Endothelial cell of umbilical vein (primary cell): ENCODE results near the gene A3GALT2. TPM values are rescaled to one million over a fixed set of nuclear protein-coding genes. Genes with fewer than 3 reads are reported as not detected.

Experiments
- BruUV-seq: library from RNA; stranded (reverse); fragments of 400-500 nt; replicated peaks from 2 replicates; lab custom pipeline; 2021; lab: Mats Ljungman, UMichigan
- CTCF ChIA-PET: fragments of 300-600, 350-600 bp; sonication (Branson Sonifier 250); formaldehyde crosslinking; loops from one replicate; lab custom pipeline; 2021; ENCODE audit warnings: antibody characterized with exemption, inconsistent platforms; lab: Charles Lee
- POLR2A ChIA-PET: fragments of 300-600, 350-600 bp; sonication (Branson Sonifier 250); formaldehyde crosslinking; loops from one replicate; lab custom pipeline; 2021; ENCODE audit warnings: antibody characterized with exemption, inconsistent platforms; lab: Charles Lee
- DNase-seq: peaks from one replicate; pipeline ENCODE4 v3.0.0-alpha.2; 2011; ENCODE audit warnings: low read depth, low spot score
- FAIRE-seq: peaks from 2 replicates; lab custom pipeline; 2011; peaks lifted over from hg19 to GRCh38; lab: Jason Lieb, UNC
- H2AFZ ChIP-seq: 2 replicates; pipeline ENCODE4 v1.6.0; 2012; ENCODE audit warnings: low read depth, low read length, control low read depth, inconsistent platforms
- H3K27ac ChIP-seq: 2 replicates; pipeline ENCODE4 v1.5.1; 2011; ENCODE audit warnings: low read depth, mild to moderate bottlenecking, control low read depth, low read length, moderate library complexity; ENCODE audit not compliant: insufficient read depth
- H3K27me3 ChIP-seq, 2 experiments: 2 replicates each; pipeline versions ENCODE4 v1.6.0 to v1.6.1; 2011; ENCODE audit warnings: low read length in 2 of 2, mixed read lengths in 1 of 2; ENCODE audit not compliant: control insufficient read depth in 2 of 2, insufficient read depth in 2 of 2
- H3K36me3 ChIP-seq, 2 experiments: 2 replicates in 1 of 2; 3 replicates in 1 of 2; pipeline ENCODE4 v1.5.1; 2011; ENCODE audit warnings: low read length in 2 of 2, mild to moderate bottlenecking in 1 of 2, moderate library complexity in 1 of 2; ENCODE audit not compliant: control insufficient read depth in 2 of 2, insufficient read depth in 2 of 2; ENCODE audit errors: extremely low read depth in 1 of 2
- H3K4me1 ChIP-seq: 3 replicates; pipeline ENCODE4 v1.5.1; 2011; ENCODE audit warnings: mild to moderate bottlenecking, low read length; ENCODE audit not compliant: control insufficient read depth, insufficient read depth; ENCODE audit errors: extremely low read depth
- H3K4me2 ChIP-seq: 2 replicates; pipeline ENCODE4 v1.6.1; 2011; ENCODE audit warnings: low read length, control low read depth, mixed read lengths; ENCODE audit not compliant: insufficient read depth
- H3K4me3 ChIP-seq, 3 experiments: fragments of 200-600 bp in 1 of 3; sonication (generic), shearing (Covaris generic) in 1 of 3; replicated peaks in 1 of 3; 2 replicates each; pipeline ENCODE4 v1.5.1; 2011 to 2016; ENCODE audit warnings: control low read depth in 3 of 3, low read length in 3 of 3, mild to moderate bottlenecking in 2 of 3, inconsistent platforms in 1 of 3, low read depth in 1 of 3, moderate library complexity in 1 of 3; ENCODE audit not compliant: insufficient read depth in 1 of 3
- H3K79me2 ChIP-seq: 2 replicates; pipeline ENCODE4 v1.6.0; 2012; ENCODE audit warnings: low read length, inconsistent platforms; ENCODE audit not compliant: control insufficient read depth, insufficient read depth
- H3K9ac ChIP-seq: replicated peaks from 2 replicates; pipeline ENCODE3; 2011; ENCODE audit warnings: low read length, control low read depth; ENCODE audit not compliant: insufficient read depth; ENCODE audit errors: extremely low read depth
- H3K9me1 ChIP-seq: replicated peaks from 3 replicates; pipeline ENCODE4 v1.6.0; 2011; ENCODE audit warnings: mild to moderate bottlenecking, low read length; ENCODE audit not compliant: control insufficient read depth, insufficient read depth; ENCODE audit errors: extremely low read depth
- H3K9me3 ChIP-seq: replicated peaks from 2 replicates; pipeline ENCODE4 v1.5.1; 2012; ENCODE audit warnings: low read length, inconsistent platforms; ENCODE audit not compliant: control insufficient read depth, insufficient read depth
- H4K20me1 ChIP-seq: replicated peaks from 2 replicates; pipeline ENCODE3; 2011; ENCODE audit warnings: mild to moderate bottlenecking, low read length; ENCODE audit not compliant: control insufficient read depth, insufficient read depth; ENCODE audit errors: extremely low read depth
- CTCF ChIP-seq, 2 donors: IDR thresholded peaks; 1 replicate in 1 of 2; 2 replicates in 1 of 2; pipeline ENCODE4 v1.5.1; 2011; ENCODE audit warnings: low read length in 2 of 2, mild to moderate bottlenecking in 2 of 2, moderate library complexity in 2 of 2, control low read depth in 1 of 2, inconsistent platforms in 1 of 2, low read depth in 1 of 2; ENCODE audit not compliant: insufficient read depth in 1 of 2; ENCODE audit errors: extremely low read depth in 1 of 2
- EZH2 ChIP-seq: IDR thresholded peaks from 2 replicates; pipeline ENCODE4 v1.6.1; 2012; ENCODE audit warnings: borderline replicate concordance, low read depth, mild to moderate bottlenecking, moderate library complexity, low read length, inconsistent platforms; ENCODE audit not compliant: severe bottlenecking
- FOS ChIP-seq: IDR thresholded peaks from 2 replicates; pipeline ENCODE4 v1.6.1; 2011; ENCODE audit warnings: mild to moderate bottlenecking, low read length, moderate library complexity, borderline replicate concordance; ENCODE audit not compliant: insufficient read depth
- GATA2 ChIP-seq: IDR thresholded peaks from 2 replicates; pipeline ENCODE4 v1.7.0; 2011; ENCODE audit warnings: low read depth, mild to moderate bottlenecking, moderate library complexity, mixed read lengths, low read length; ENCODE audit not compliant: insufficient read length, insufficient read depth
- JUN ChIP-seq: IDR thresholded peaks from 2 replicates; pipeline ENCODE4 v1.6.1; 2011; ENCODE audit warnings: borderline replicate concordance, low read depth; ENCODE audit not compliant: insufficient read length, insufficient read depth
- MAX ChIP-seq: IDR thresholded peaks from 2 replicates; pipeline ENCODE4 v1.6.1; 2011; ENCODE audit not compliant: insufficient read depth, insufficient read length
- MYC ChIP-seq: IDR thresholded peaks from one replicate; pipeline ENCODE4 v1.6.1; 2011; ENCODE audit warnings: mild to moderate bottlenecking, low read depth, low read length
- POLR2A ChIP-seq: IDR thresholded peaks from 2 replicates; pipeline ENCODE4 v1.6.1; 2012; ENCODE audit warnings: low read depth, mild to moderate bottlenecking, control low read depth, low read length
- POLR2AphosphoS5 ChIP-seq: IDR thresholded peaks from 2 replicates; pipeline ENCODE4 v1.6.1; 2012; ENCODE audit warnings: low read depth, mild to moderate bottlenecking, control low read depth, low read length, moderate library complexity; ENCODE audit not compliant: insufficient read depth
- dilution Hi-C: fragments of 300-500 bp; cut with MboI; formaldehyde crosslinking; loops from one replicate; pipeline ENCODE4 v1.15.0; 2019; ENCODE audit warnings: low sequenced_read_pairs; ENCODE audit not compliant: extremely low pct_ligation_motif_present
- intact Hi-C: fragments of 100-400 bp; cut with micrococcal nuclease; formaldehyde crosslinking; loops from one replicate; pipeline ENCODE4 v1.10.0; 2022
- polyA plus RNA-seq, 4 experiments: library from polyadenylated mRNA; depleted of rRNA in 3 of 4; stranded (reverse) in 3 of 4; unstranded in 1 of 4; fragments of >200 nt; gene quantifications; 2 replicates each; pipeline versions ENCODE4 v1.2.1 to v1.2.3, GENCODE V29; 2011 to 2012; ENCODE audit warnings: missing spikeins in 1 of 4
- total RNA-seq: library from RNA; stranded (reverse); gene quantifications from 2 replicates; pipeline ENCODE4 v1.2.3, GENCODE V29; 2021

Gene A3GALT2
- total and polyA plus RNA-seq, 2 donors (not counting 3 experiments of a cell fraction or from before 2014, with no cell fraction given), result not detected

- BruUV-seq, result no TSS peak
- Histone ChIP-seq H3K79me2 (no peaks in the 10 kb centered on the region), H3K27me3 (no peaks in the 10 kb centered on the region), H3K27ac (no peak overlapping the region), H3K9ac (no peak overlapping the region), H3K36me3 (peaks cover 3 to 20% of the 10 kb centered on the region in 2 experiments), H3K9me3 (no peaks in the 10 kb centered on the region), H3K4me3 (no peak overlapping the region), H2AFZ (no peak overlapping the region), H3K9me1 (no peaks in the 10 kb centered on the region), H4K20me1 (no peaks in the 10 kb centered on the region), H3K4me2 (no peak overlapping the region), H3K4me1 (no peaks in the 10 kb centered on the region)
- DNase-seq (no peak), FAIRE-seq (no peak)
- dilution Hi-C loops, result no loop called here
- intact Hi-C loops, result loop anchor here (5.0 kb wide), 2 partner anchors 40 to 315 kb away; partner anchors contain the start of gene ZNF362
- ChIA-PET POLR2A (no interaction called here), CTCF (interaction anchor here (0.7 to 5.8 kb wide), 15 partner anchors 9 to 316 kb away, joined by 3 to 97 read pairs (median 14); partner anchors contain the start of gene ZSCAN20)
- no peak for TF ChIP-seq GATA2
- no peak for TF ChIP-seq POLR2A
- TF ChIP-seq MYC, result no peak
- no peak for TF ChIP-seq POLR2AphosphoS5
- TF ChIP-seq CTCF (IDR thresholded peaks at IDR 0.05; ENCODE audit: extremely low read depth in 1 of 2, insufficient read depth in 1 of 2, low read depth in 1 of 2, low read length in 2 of 2), result no peak
- TF ChIP-seq MAX, result no peak
- no peak for TF ChIP-seq EZH2
- no peak for TF ChIP-seq FOS
- TF ChIP-seq JUN, result no peak
These were observed 24.1 kb downstream of the A3GALT2 start for GRCh38 chr1:33296824-33297223.
